NOMO-1 (cell line): Measurements from ENCODE around the gene IL1RL2.

Experiments
- DNase-seq, 2 experiments: peaks; one replicate each; lab custom pipeline; 2025; ENCODE audit not compliant: unreplicated experiment in 2 of 2; lab: John Stamatoyannopoulos, UW

The IL1RL2 gene

DNA sequence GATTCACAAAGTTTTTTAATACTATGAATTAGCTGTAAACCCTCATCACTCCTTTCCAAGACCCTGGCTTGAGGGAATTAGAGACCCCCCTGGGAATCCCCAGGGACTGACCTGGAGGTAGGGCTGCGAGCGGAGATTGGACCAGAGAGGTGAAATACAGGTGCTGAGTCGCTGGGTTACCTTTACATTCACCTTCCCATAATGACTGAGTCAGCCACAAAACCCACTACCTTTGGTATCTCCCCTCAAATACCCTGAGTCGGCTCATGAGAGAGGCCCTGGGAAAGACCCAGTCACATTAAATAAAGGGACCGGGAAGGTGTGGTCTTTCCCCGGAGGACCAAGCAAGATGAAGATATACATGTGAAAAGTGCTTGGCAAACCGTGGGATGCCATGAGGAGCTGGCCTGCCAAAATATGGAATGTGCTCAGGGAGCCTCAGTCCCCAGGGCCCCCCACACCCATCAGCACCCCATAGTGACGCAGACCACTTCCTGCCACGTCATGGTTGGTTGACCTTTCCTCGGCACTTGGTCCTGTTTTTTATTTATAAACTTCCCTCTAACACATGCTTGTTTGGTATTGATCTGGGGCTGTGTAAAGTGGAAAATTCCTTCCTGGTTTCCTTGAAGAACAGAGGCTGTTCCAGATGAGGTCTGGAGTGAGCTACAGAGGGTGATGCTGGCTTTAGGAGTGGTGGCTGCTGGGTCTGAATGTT is 51.4 kb downstream of the IL1RL2 start:
- no peak for DNase-seq

- DNase-seq, result no peak
These were observed 52.0 kb downstream of the IL1RL2 start for GRCh38 chr2:102238778-102239177.

DNA sequence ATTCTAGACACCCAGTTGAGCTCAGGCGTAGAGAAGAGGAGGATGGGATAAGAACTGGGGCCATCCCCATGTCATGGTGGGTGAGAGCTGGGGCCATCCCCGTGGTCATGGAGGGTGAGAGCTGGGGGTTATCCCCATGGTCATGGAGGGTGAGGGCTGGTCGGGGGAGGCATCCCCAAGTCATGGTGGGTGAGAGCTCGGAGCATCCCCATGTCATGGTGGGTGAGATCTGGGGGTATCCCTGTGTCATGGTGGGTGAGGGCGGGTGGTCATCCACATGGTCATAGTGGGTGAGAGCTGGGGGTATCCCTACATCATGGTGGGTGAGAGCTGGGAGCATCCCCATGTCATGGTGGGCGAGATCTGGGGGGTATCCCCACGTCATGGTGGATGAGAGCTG is 52.5 kb downstream of the IL1RL2 start:
- no peak for DNase-seq

DNA sequence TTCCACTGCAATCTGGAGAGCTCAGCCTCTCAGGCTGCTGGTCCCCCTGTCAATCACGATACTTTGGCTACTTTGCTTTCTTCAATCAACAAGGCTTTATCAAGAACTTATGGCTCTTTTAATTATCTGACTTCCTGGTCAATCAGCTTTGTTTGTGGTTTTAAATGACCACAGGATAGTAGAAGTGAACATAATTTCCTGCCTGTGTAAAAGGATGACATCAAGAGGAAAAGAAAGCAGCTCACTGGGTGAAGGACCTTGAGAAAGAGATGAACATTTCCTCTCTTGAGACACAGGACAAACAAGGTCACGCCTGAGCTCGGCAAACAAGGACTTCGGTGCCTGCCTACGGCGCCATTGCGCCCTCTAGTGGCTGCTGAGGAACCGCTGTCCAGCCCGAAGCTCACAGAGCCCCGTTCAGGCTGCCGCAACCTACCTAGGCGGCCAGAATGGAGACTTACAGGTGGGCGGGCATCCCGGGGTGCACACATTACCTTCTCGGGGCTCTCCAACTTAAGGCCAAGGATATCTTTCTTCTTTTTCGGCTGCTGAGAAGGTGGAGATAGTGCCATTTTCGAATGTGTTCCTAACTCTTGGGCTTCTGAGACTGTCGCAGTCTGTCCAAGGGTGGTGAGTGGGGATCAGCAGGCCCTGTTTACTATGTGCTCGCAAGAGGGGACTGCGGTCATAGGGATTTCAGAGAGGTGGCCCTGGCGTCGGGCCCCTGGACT is 54.0 kb downstream of the IL1RL2 start:
- peak; percentile 82 to 98 for DNase-seq

GRCh38 chr2:102241616-102242305 is 54.9 kb downstream of the IL1RL2 start:
- DNase-seq, result no peak

DNA sequence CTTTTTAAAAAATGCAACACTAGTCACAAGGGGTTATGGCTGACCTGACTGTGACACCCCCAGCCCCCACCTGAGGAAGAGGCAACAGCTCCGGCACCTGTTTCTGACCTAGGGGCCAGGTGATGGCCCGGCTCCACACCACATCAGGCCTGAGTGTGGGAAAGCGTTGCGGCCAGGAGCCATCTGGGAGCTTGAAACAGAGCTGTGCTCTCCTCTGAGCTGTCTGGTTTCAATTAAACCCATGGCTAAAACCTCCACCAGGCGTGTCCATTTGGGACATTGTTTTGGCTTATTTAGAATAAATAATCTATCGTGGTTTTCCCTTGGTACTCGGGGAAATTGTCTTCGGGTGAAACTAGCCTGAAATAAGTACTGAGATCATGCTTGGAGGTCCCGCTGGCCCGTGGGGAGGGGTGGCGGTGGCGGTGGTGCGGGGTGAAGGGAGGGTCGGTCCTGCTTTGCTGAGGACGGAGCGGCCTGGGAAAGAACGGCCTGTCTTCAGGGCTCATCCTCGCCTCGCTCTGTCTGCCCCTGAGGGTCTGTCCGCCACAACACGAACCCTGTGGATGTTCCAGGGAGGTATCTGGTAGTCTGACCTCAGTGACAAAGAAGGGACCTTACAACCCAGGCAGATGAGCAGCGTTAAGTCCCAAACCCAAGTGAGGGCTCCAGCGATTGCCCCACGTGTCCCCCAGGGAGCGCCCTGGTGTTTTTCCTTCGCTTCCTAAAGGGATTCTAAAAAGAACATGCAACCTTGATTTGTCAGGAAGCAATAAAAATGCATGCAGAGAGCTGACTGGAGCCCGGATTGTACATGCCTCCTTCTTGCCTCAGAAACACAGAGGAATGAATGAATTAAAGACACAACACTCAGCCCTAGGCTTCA is 58.7 kb downstream of the IL1RL2 start:
- no peak for DNase-seq

GRCh38 chr2:102250278-102250821 is 63.5 kb downstream of the IL1RL2 start:
- no peak for DNase-seq

- DNase-seq, result peak; percentile 39 to 48
These were observed 64.4 kb downstream of the IL1RL2 start for GRCh38 chr2:102251042-102251848.

DNA sequence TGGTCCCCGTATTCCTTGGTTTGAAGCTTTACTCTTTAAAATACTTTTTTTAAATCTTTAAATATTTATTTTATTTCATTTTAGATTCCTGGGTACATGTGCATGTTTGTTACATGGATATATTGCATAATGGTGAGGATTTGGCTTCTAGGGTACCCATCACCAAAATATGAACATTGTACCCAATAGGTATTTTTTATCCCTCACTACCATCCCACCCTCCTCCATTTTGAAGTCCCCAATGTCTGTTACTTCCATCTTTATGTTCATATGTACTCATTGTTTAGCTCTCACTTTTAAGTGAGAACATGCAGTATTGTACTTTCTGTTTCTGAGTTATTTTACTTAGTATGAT is 65.0 kb downstream of the IL1RL2 start:
- no peak for DNase-seq

GRCh38 chr2:102252236-102252635 is 65.4 kb downstream of the IL1RL2 start:
- no peak for DNase-seq

- no peak for DNase-seq
These were observed 66.4 kb downstream of the IL1RL2 start for GRCh38 chr2:102253140-102253752.

- peak; percentile 29 to 32 for DNase-seq
These were observed 66.9 kb downstream of the IL1RL2 start for GRCh38 chr2:102253753-102254150.

DNA sequence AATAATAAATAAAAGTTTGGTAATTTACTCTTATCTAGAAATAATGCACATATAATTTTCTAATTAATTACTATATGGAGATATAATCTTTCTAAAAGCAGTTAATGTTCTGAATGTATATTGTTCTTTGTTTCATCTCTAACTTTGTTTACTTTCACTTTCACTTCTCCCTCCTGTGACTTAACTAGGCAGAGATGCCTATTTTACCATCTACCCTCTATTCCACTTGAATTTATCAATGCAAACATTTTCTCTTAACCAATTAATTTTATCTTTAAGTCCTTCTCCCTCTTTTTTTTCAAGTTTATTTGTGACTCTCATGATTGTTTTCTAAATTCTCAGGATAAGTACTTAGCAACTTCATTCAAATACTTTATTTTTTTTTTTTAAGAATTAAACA is 69.5 kb downstream of the IL1RL2 start:
- DNase-seq, result peak in 1 of 2 experiments; percentile 18

GRCh38 chr2:102256874-102257462 is 70.1 kb downstream of the IL1RL2 start:
- no peak for DNase-seq

GRCh38 chr2:102258025-102258385 is 71.2 kb downstream of the IL1RL2 start:
- no peak for DNase-seq

GRCh38 chr2:102258386-102259074 is 71.7 kb downstream of the IL1RL2 start:
- DNase-seq, result peak; percentile 24 to 86

GRCh38 chr2:102261467-102262135 is 74.8 kb downstream of the IL1RL2 start:
- peak in 1 of 2 experiments; percentile 23 for DNase-seq
